ENCODE data around the gene TULP4.
A peak's percentile ranks its signal among the peaks of the same experiment; 100 is the strongest.

Gene TULP4

DNA sequence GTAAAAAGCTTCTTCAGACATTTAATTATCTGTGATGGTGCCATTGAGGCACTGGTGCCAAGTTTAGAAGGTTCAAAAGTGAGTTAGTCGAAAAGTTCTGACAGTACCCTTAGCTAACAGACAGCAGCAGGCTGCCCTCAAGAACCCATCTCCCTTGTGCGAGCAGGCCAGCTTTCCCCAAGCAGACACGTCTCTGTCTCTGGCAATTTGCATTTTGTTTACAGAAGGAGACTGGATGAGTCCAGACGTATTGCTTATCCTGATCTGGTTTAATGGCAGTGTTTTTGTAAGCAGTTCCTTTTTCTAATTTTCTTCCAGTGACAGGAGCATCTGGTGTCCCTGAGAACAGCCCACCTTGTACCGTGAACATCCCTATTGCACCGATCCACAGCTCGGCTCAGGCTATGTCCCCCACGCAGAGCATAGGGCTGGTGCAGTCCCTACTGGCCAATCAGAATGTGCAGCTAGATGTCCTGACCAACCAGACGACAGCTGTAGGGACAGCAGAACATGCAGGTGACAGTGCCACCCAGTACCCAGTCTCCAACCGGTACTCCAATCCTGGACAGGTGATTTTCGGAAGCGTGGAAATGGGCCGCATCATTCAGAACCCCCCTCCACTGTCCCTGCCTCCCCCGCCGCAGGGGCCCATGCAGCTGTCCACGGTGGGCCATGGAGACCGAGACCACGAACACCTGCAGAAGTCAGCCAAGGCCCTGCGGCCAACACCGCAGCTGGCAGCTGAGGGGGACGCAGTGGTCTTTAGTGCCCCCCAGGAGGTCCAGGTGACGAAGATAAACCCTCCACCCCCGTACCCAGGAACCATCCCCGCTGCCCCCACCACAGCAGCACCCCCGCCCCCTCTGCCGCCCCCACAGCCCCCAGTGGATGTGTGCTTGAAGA lies 189.3 kb downstream of the TULP4 start:
- no peak for DNase-seq (ENCODE audit: low spot score)
- H3K27ac ChIP-seq: no peak overlapping the region
- H3K4me3 ChIP-seq: no peak overlapping the region
- TF ChIP-seq, protein P1, sequence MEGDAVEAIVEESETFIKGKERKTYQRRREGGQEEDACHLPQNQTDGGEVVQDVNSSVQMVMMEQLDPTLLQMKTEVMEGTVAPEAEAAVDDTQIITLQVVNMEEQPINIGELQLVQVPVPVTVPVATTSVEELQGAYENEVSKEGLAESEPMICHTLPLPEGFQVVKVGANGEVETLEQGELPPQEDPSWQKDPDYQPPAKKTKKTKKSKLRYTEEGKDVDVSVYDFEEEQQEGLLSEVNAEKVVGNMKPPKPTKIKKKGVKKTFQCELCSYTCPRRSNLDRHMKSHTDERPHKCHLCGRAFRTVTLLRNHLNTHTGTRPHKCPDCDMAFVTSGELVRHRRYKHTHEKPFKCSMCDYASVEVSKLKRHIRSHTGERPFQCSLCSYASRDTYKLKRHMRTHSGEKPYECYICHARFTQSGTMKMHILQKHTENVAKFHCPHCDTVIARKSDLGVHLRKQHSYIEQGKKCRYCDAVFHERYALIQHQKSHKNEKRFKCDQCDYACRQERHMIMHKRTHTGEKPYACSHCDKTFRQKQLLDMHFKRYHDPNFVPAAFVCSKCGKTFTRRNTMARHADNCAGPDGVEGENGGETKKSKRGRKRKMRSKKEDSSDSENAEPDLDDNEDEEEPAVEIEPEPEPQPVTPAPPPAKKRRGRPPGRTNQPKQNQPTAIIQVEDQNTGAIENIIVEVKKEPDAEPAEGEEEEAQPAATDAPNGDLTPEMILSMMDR (IDR thresholded peaks at IDR 0.05): no peak

DNA sequence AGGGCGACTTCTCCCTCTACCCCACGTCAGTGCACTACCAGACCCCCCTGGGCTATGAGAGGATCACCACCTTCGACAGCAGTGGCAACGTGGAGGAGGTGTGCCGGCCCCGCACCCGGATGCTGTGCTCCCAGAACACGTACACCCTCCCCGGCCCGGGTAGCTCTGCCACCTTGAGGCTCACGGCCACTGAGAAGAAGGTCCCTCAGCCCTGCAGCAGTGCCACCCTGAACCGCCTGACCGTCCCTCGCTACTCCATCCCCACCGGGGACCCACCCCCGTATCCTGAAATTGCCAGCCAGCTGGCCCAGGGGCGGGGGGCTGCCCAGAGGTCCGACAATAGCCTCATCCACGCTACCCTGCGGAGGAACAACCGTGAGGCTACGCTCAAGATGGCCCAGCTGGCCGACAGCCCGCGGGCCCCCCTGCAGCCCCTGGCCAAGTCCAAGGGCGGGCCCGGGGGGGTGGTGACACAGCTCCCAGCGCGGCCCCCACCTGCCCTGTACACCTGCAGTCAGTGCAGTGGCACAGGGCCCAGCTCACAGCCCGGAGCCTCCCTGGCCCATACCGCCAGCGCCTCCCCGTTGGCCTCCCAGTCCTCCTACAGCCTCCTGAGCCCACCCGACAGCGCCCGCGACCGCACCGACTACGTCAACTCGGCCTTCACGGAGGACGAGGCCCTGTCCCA lies 190.1 kb downstream of the TULP4 start:
- Histone ChIP-seq H3K27ac (no peak overlapping the region), H3K4me3 (no peak overlapping the region)
- no peak for DNase-seq (ENCODE audit: low spot score)
- TF ChIP-seq, protein P1 (IDR thresholded peaks at IDR 0.05): no peak

DNA sequence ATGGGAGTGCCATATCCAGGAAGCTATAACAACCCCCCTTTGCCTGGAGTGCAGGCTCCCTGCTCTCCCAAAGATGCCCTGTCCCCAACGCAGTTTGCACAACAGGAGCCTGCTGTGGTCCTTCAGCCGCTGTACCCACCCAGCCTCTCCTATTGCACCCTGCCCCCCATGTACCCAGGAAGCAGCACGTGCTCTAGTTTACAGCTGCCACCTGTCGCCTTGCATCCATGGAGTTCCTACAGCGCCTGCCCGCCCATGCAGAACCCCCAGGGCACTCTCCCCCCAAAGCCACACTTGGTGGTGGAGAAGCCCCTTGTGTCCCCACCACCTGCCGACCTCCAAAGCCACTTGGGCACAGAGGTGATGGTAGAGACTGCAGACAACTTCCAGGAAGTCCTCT lies 191.0 kb downstream of the TULP4 start:
- DNase-seq (ENCODE audit: low spot score): peak; percentile 64
- Histone ChIP-seq H3K27ac (no peak overlapping the region), H3K4me3 (no peak overlapping the region)
- TF ChIP-seq, protein P1 (IDR thresholded peaks at IDR 0.05): no peak

DNA sequence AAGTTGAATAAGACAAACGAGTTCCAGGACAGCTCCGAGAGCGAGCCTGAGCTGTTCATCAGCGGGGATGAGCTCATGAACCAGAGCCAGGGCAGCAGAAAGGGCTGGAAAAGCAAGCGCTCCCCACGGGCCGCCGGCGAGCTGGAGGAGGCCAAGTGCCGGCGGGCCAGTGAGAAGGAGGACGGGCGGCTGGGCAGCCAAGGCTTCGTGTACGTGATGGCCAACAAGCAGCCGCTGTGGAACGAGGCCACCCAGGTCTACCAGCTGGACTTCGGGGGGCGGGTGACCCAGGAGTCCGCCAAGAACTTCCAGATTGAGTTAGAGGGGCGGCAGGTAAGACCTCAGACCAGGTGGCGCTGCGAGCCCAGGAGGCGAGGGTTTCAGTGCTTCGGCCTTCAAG lies 191.6 kb downstream of the TULP4 start:
- TF ChIP-seq, protein P1 (IDR thresholded peaks at IDR 0.05): no peak
- DNase-seq (ENCODE audit: low spot score): peak; percentile 62
- Histone ChIP-seq H3K4me3 (no peak overlapping the region), H3K27ac (no peak overlapping the region)

DNA sequence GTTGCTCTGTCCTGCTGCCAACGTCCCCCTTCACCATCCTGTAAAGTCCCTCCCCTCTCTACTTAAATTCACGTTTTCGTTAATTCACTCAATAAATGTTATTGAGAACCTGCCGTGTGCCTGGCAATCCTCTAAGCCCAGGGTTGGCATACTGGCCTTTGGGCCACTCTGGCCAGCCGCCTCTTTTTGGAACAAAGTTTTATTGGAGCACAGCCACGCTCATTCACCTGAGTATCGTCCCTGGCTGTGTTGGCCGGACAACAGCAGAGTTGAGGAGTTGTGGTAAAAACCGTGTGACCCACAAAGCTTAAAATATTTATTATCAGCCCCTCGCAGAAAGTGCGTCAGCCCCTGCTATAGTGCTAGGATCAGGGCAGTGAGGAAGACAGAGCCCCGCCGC lies 192.9 kb downstream of the TULP4 start:
- peak; percentile 52 for DNase-seq (ENCODE audit: low spot score)
- Histone ChIP-seq H3K4me3 (no peak overlapping the region), H3K27ac (no peak overlapping the region)
- TF ChIP-seq, protein P1 (IDR thresholded peaks at IDR 0.05): no peak

DNA sequence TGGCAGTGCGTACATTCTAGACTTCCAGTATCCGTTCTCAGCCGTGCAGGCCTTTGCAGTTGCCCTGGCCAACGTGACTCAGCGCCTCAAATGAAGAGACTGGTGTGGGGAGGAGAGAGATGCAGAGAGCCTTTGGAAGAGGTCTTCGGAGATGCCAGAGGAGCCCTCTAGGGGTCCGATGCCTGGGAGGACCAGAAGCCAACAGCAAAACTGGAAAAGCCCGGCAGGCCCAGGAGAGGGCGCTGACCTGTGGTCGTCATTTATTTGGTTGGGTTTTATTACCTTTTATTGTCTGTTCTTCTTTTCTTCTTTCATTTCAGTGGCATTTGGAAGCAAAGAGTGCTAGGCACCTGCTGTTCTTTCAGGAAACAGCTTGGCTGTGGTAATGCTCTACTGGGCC lies 194.3 kb downstream of the TULP4 start:
- TF ChIP-seq, protein P1 (IDR thresholded peaks at IDR 0.05): no peak
- Histone ChIP-seq H3K4me3 (no peak overlapping the region), H3K27ac (no peak overlapping the region)
- peak; percentile 40 for DNase-seq (ENCODE audit: low spot score)

All from coronary artery (tissue), 2 donors.